Measurements from ENCODE around the gene IGFALS. TPM values are rescaled to one million over a fixed set of nuclear protein-coding genes. Genes with fewer than 3 reads are reported as not detected.

Gene IGFALS
- total RNA-seq, 4 donors from 2014 or later, result 0.47 to 1.1 (median 0.67) TPM; not detected in 1

GRCh38 chr16:1815461-1815860 lies 22.0 kb upstream of the IGFALS start:
- Histone ChIP-seq H3K4me3 (no peak overlapping the region), H3K36me3 (peaks cover 0 to 82% of the 10 kb centered on the region in 2 donors), H3K27ac (no peak overlapping the region), H3K9me3 (no peaks in the 10 kb centered on the region), H3K4me1 (peaks cover 0 to 10% (median 0%) of the 10 kb centered on the region in 3 donors), H3K27me3 (no peaks in the 10 kb centered on the region)
- no peak for ATAC-seq
- WGBS, 2 donors (ENCODE audit: low coverage in 1 of 2), result 89 to 93% methylated on average over 3 to 7 of the region's 11 CpGs
- TF ChIP-seq CTCF (IDR thresholded peaks at IDR 0.05) (no peak), POLR2A (IDR thresholded peaks at IDR 0.05) (no peak), EP300 (IDR thresholded peaks at IDR 0.05) (no peak), POLR2AphosphoS5 (IDR thresholded peaks at IDR 0.05) (no peak)

GRCh38 chr16:1812732-1813163 lies 19.2 kb upstream of the IGFALS start:
- H3K4me1 ChIP-seq, result peaks cover 0 to 10% (median 0%) of the 10 kb centered on the region in 3 donors
- ATAC-seq, result peak; percentile 85
- WGBS, 2 donors (ENCODE audit: low coverage in 1 of 2), result 18 to 38% methylated on average over 7 to 8 of the region's 17 CpGs
- no peaks in the 10 kb centered on the region for H3K27me3 ChIP-seq
- H3K9me3 ChIP-seq, result no peaks in the 10 kb centered on the region
- H3K4me3 ChIP-seq, result no peak overlapping the region
- peak overlapping the region in 1 of 4 donors; percentile 28 for H3K27ac ChIP-seq
- TF ChIP-seq POLR2A (IDR thresholded peaks at IDR 0.05) (no peak), EP300 (IDR thresholded peaks at IDR 0.05) (no peak), POLR2AphosphoS5 (IDR thresholded peaks at IDR 0.05) (peak; percentile 45), CTCF (IDR thresholded peaks at IDR 0.05) (peak in 3 of 4 experiments; percentile 39 to 69 (median 48))
- peaks cover 0 to 82% of the 10 kb centered on the region in 2 donors for H3K36me3 ChIP-seq

GRCh38 chr16:1810536-1810935 lies 17.0 kb upstream of the IGFALS start:
- no peak overlapping the region for H3K27ac ChIP-seq
- ATAC-seq, result no peak
- H3K4me1 ChIP-seq, result peaks cover 0 to 10% (median 0%) of the 10 kb centered on the region in 3 donors
- TF ChIP-seq POLR2AphosphoS5 (IDR thresholded peaks at IDR 0.05), result no peak
- TF ChIP-seq EP300 (IDR thresholded peaks at IDR 0.05), result no peak
- no peak for TF ChIP-seq POLR2A (IDR thresholded peaks at IDR 0.05)
- no peak for TF ChIP-seq CTCF (IDR thresholded peaks at IDR 0.05)
- H3K27me3 ChIP-seq, result no peaks in the 10 kb centered on the region
- H3K4me3 ChIP-seq, result no peak overlapping the region
- WGBS, 2 donors (ENCODE audit: low coverage in 1 of 2), result 96 to 100% methylated on average over 1 to 7 of the region's 16 CpGs
- H3K36me3 ChIP-seq, result peaks cover 0 to 82% of the 10 kb centered on the region in 2 donors
- no peaks in the 10 kb centered on the region for H3K9me3 ChIP-seq

GRCh38 chr16:1810106-1810505 lies 16.6 kb upstream of the IGFALS start:
- Histone ChIP-seq H3K9me3 (no peaks in the 10 kb centered on the region), H3K27ac (no peak overlapping the region), H3K4me3 (no peak overlapping the region), H3K4me1 (peaks cover 0 to 10% (median 0%) of the 10 kb centered on the region in 3 donors), H3K27me3 (no peaks in the 10 kb centered on the region), H3K36me3 (peaks cover 0 to 80% of the 10 kb centered on the region in 2 donors)
- TF ChIP-seq POLR2AphosphoS5 (IDR thresholded peaks at IDR 0.05) (no peak), POLR2A (IDR thresholded peaks at IDR 0.05) (no peak), EP300 (IDR thresholded peaks at IDR 0.05) (no peak), CTCF (IDR thresholded peaks at IDR 0.05) (no peak)
- no peak for ATAC-seq
- 94% methylated on average over 7 to 10 of the region's 16 CpGs for WGBS, 2 donors (ENCODE audit: low coverage in 1 of 2)

GRCh38 chr16:1809281-1809801 lies 15.8 kb upstream of the IGFALS start:
- ATAC-seq, result no peak
- H3K27me3 ChIP-seq, result no peaks in the 10 kb centered on the region
- no peak overlapping the region for H3K4me3 ChIP-seq
- 85% methylated on average over 5 of the region's 28 CpGs; no CpG with 5 or more reads in 1 of the 2 donors for WGBS, 2 donors (ENCODE audit: low coverage in 1 of 2)
- peaks cover 0 to 10% (median 0%) of the 10 kb centered on the region in 3 donors for H3K4me1 ChIP-seq
- no peak overlapping the region for H3K27ac ChIP-seq
- H3K9me3 ChIP-seq, result no peaks in the 10 kb centered on the region
- TF ChIP-seq EP300 (IDR thresholded peaks at IDR 0.05) (no peak), POLR2AphosphoS5 (IDR thresholded peaks at IDR 0.05) (no peak), CTCF (IDR thresholded peaks at IDR 0.05) (no peak), POLR2A (IDR thresholded peaks at IDR 0.05) (no peak)
- H3K36me3 ChIP-seq, result peaks cover 0 to 76% of the 10 kb centered on the region in 2 donors

All from gastroesophageal sphincter (tissue), 4 donors.